Measurements from ENCODE around the gene PAPOLA.
"Not testable (repeated sequence)": the region's sequence is repeated elsewhere in the genome, so short reads cannot be mapped to it uniquely, and the experiment has no call there.

PAPOLA gene

GRCh38 chr14:96501740-96502620 lies at the start of gene PAPOLA:
PAPOLA (plus strand) TSS chr14:96502382; CDS start chr14:96502593, 211 bp downstream.
- DNase-seq = peak; percentile 89

- no peak for DNase-seq
These were observed 49.5 kb upstream of the PAPOLA start for GRCh38 chr14:96452684-96453083.

GRCh38 chr14:96455588-96455987 lies 46.6 kb upstream of the PAPOLA start:
- DNase-seq = no peak

GRCh38 chr14:96459851-96460250 lies 42.3 kb upstream of the PAPOLA start:
- no peak for DNase-seq

GRCh38 chr14:96461950-96462798 lies 40.0 kb upstream of the PAPOLA start:
- no peak for DNase-seq

GRCh38 chr14:96464136-96464535 lies 38.0 kb upstream of the PAPOLA start:
- no peak for DNase-seq

GRCh38 chr14:96466918-96467317 lies 35.3 kb upstream of the PAPOLA start:
- no peak for DNase-seq

GRCh38 chr14:96470331-96470730 lies 31.9 kb upstream of the PAPOLA start:
- DNase-seq = no peak

- DNase-seq = not testable (repeated sequence)
These were observed 31.2 kb upstream of the PAPOLA start for GRCh38 chr14:96470967-96471366.

- no peak for DNase-seq
These were observed 24.1 kb upstream of the PAPOLA start for GRCh38 chr14:96478119-96478518.

- DNase-seq = no peak
These were observed 22.6 kb upstream of the PAPOLA start for GRCh38 chr14:96479435-96480146.

GRCh38 chr14:96481731-96482314 lies 20.4 kb upstream of the PAPOLA start:
- DNase-seq = no peak

GRCh38 chr14:96482986-96483385 lies 19.2 kb upstream of the PAPOLA start:
- DNase-seq = no peak

- DNase-seq = no peak
These were observed 17.8 kb upstream of the PAPOLA start for GRCh38 chr14:96484399-96484798.

GRCh38 chr14:96486705-96487104 lies 15.5 kb upstream of the PAPOLA start:
- no peak for DNase-seq

GRCh38 chr14:96489327-96489726 lies 12.9 kb upstream of the PAPOLA start:
- DNase-seq = no peak

GRCh38 chr14:96493178-96493577 lies 9.0 kb upstream of the PAPOLA start:
- DNase-seq = no peak

- no peak for DNase-seq
These were observed 7.9 kb upstream of the PAPOLA start for GRCh38 chr14:96494331-96494730.

GRCh38 chr14:96497087-96497486 lies 5.1 kb upstream of the PAPOLA start:
- no peak for DNase-seq

GRCh38 chr14:96497586-96497985 lies 4.6 kb upstream of the PAPOLA start:
- no peak for DNase-seq

GRCh38 chr14:96501217-96501739 lies 904 bp upstream of the PAPOLA start:
- DNase-seq = no peak

- DNase-seq = peak; percentile 34
These were observed 581 bp downstream of the PAPOLA start for GRCh38 chr14:96502621-96503305.
